Naive thymus-derived CD4-positive, alpha-beta T cell (primary cell): ENCODE results near the gene RAMP3. TPM values are rescaled to one million over a fixed set of nuclear protein-coding genes. Genes with fewer than 3 reads are reported as not detected.
A peak's percentile ranks its signal among the peaks of the same experiment; 100 is the strongest.

ENCODE experiments used
- ATAC-seq: fragments of 150-1000 bp; cut with Tn5 transposase; 2 replicates; pipeline ENCODE4 v1.10.0; 2021; ENCODE audit warnings: mild to moderate bottlenecking, moderate library complexity
- CTCF ChIA-PET: fragments of 350-600 bp; sonication (Branson Sonifier 250); formaldehyde crosslinking; loops from one replicate; lab custom pipeline; 2021; ENCODE audit warnings: antibody characterized with exemption; lab: Charles Lee
- POLR2A ChIA-PET: fragments of 350-600 bp; sonication (Branson Sonifier 250); formaldehyde crosslinking; loops from one replicate; lab custom pipeline; 2021; ENCODE audit warnings: antibody characterized with exemption, inconsistent platforms; lab: Charles Lee
- DNase-seq, 9 donors: peaks; one replicate each; pipeline versions ENCODE4 v3.0.0 to v3.0.0-alpha.2; 2020 to 2022; ENCODE audit warnings: mixed read lengths in 1 of 9
- H3K27ac ChIP-seq: one replicate; pipeline ENCODE4 v1.7.0; 2013; ENCODE audit warnings: mild to moderate bottlenecking, low read depth, low read length, moderate library complexity
- H3K27me3 ChIP-seq, 2 donors: one replicate each; pipeline ENCODE4 v1.7.0; 2013; ENCODE audit warnings: low read length in 2 of 2, mild to moderate bottlenecking in 2 of 2, moderate library complexity in 2 of 2; ENCODE audit not compliant: control insufficient read depth in 2 of 2, insufficient read depth in 2 of 2
- H3K36me3 ChIP-seq, 3 experiments: 1 replicate in 2 of 3; 2 replicates in 1 of 3; pipeline ENCODE4 v1.7.0; 2013; ENCODE audit warnings: low read length in 3 of 3, mild to moderate bottlenecking in 3 of 3, moderate library complexity in 1 of 3; ENCODE audit not compliant: insufficient read depth in 3 of 3, control insufficient read depth in 2 of 3
- H3K4me1 ChIP-seq, 2 donors: one replicate each; pipeline ENCODE4 v1.7.0; 2013; ENCODE audit warnings: low read length in 2 of 2, mild to moderate bottlenecking in 2 of 2, moderate library complexity in 1 of 2; ENCODE audit not compliant: control insufficient read depth in 2 of 2, insufficient read depth in 2 of 2
- H3K4me3 ChIP-seq: 2 replicates; pipeline ENCODE4 v1.7.0; 2013; ENCODE audit warnings: mild to moderate bottlenecking, low read length
- H3K9me3 ChIP-seq, 3 experiments: 1 replicate in 2 of 3; 2 replicates in 1 of 3; pipeline ENCODE4 v1.7.0; 2013; ENCODE audit warnings: low read length in 3 of 3; ENCODE audit not compliant: control insufficient read depth in 2 of 3
- H3K27ac Mint-ChIP-seq, 9 donors: one replicate each; pipeline ENCODE4 v1.8.0; 2020 to 2022; ENCODE audit warnings: mixed read lengths in 9 of 9, mild to moderate bottlenecking in 8 of 9, moderate library complexity in 5 of 9, inconsistent platforms in 2 of 9
- H3K27me3 Mint-ChIP-seq, 5 donors: one replicate each; pipeline ENCODE4 v1.8.0; 2021 to 2022; ENCODE audit warnings: mixed read lengths in 5 of 5, mild to moderate bottlenecking in 1 of 5
- H3K36me3 Mint-ChIP-seq, 5 donors: one replicate each; pipeline ENCODE4 v1.8.0; 2020 to 2022; ENCODE audit warnings: mixed read lengths in 5 of 5, mild to moderate bottlenecking in 3 of 5, inconsistent platforms in 1 of 5
- H3K4me1 Mint-ChIP-seq, 7 donors: one replicate each; pipeline ENCODE4 v1.8.0; 2020 to 2022; ENCODE audit warnings: mixed read lengths in 7 of 7, mild to moderate bottlenecking in 3 of 7, inconsistent platforms in 1 of 7
- H3K4me3 Mint-ChIP-seq, 10 donors: one replicate each; pipeline ENCODE4 v1.8.0; 2020 to 2022; ENCODE audit warnings: mild to moderate bottlenecking in 10 of 10, mixed read lengths in 10 of 10, moderate library complexity in 6 of 10, inconsistent platforms in 2 of 10
- H3K9me3 Mint-ChIP-seq, 11 donors: one replicate each; pipeline ENCODE4 v1.8.0; 2020 to 2022; ENCODE audit warnings: mixed read lengths in 11 of 11, mild to moderate bottlenecking in 4 of 11, inconsistent platforms in 1 of 11, moderate library complexity in 1 of 11
- intact Hi-C, 2 donors: fragments of 100-400 bp; cut with micrococcal nuclease; formaldehyde crosslinking; loops; one replicate each; pipeline ENCODE4 v1.15.1; 2023
- polyA plus RNA-seq, 2 donors: library from polyadenylated mRNA; unstranded; fragments of 300-500 nt; fragmentation: Illumina TruSeq; gene quantifications; one replicate each; pipeline ENCODE4 v1.2.3, GENCODE V29; 2021
- total RNA-seq, 6 experiments: library from RNA in 5 of 6; stranded (reverse) in 5 of 6; gene quantifications; 1 replicate in 5 of 6; 2 replicates in 1 of 6; pipeline ENCODE4 v1.2.3 and lab custom pipeline; 2021 to 2026

RAMP3 gene
- total and polyA plus RNA-seq, 7 experiments from 2014 or later: 0.39 TPM; not detected in 6

- ATAC-seq: peak; percentile 69
- Histone ChIP-seq H3K4me3 (no peak overlapping the region), H3K9me3 (no peaks in the 10 kb centered on the region), H3K36me3 (no peaks in the 10 kb centered on the region), H3K27ac (no peak overlapping the region), H3K4me1 (no peaks in the 10 kb centered on the region), H3K27me3 (no peaks in the 10 kb centered on the region)
- DNase-seq: no peak
- peaks cover 0 to 28% (median 0%) of the 10 kb centered on the region in 7 donors for H3K4me1 Mint-ChIP-seq
- peaks cover 0 to 27% (median 14%) of the 10 kb centered on the region in 5 donors for H3K27me3 Mint-ChIP-seq
- POLR2A ChIA-PET: no interaction called here
- CTCF ChIA-PET: no interaction called here
- no peaks in the 10 kb centered on the region for H3K36me3 Mint-ChIP-seq
- no peak overlapping the region for H3K4me3 Mint-ChIP-seq
- intact Hi-C loops: no loop called here
- H3K27ac Mint-ChIP-seq: no peak overlapping the region
- peaks cover 0 to 7% (median 0%) of the 10 kb centered on the region in 11 donors for H3K9me3 Mint-ChIP-seq
Observed at GRCh38 chr7:45192621-45193041, 35.0 kb downstream of the RAMP3 start.

- ChIA-PET CTCF (interaction anchor here (1.7 kb wide), 1 partner anchor 17 kb away, joined by 3 read pairs; no protein-coding TSS in a partner anchor), POLR2A (no interaction called here)
- H3K4me3 Mint-ChIP-seq: no peak overlapping the region
- H3K27ac Mint-ChIP-seq: no peak overlapping the region
- ATAC-seq (no peak), DNase-seq (no peak)
- H3K9me3 ChIP-seq: no peaks in the 10 kb centered on the region
- no peak overlapping the region for H3K4me3 ChIP-seq
- H3K27me3 Mint-ChIP-seq: peaks cover 0 to 27% (median 14%) of the 10 kb centered on the region in 5 donors
- no peaks in the 10 kb centered on the region for H3K36me3 Mint-ChIP-seq
- peaks cover 0 to 7% (median 0%) of the 10 kb centered on the region in 11 donors for H3K9me3 Mint-ChIP-seq
- H3K27ac ChIP-seq: no peak overlapping the region
- H3K36me3 ChIP-seq: no peaks in the 10 kb centered on the region
- intact Hi-C loops: no loop called here
- H3K4me1 Mint-ChIP-seq: peaks cover 0 to 31% (median 0%) of the 10 kb centered on the region in 7 donors
- no peaks in the 10 kb centered on the region for H3K4me1 ChIP-seq
- no peaks in the 10 kb centered on the region for H3K27me3 ChIP-seq
Observed at GRCh38 chr7:45193828-45194227, 36.2 kb downstream of the RAMP3 start.

GRCh38 chr7:45196374-45196773 is 38.8 kb downstream of the RAMP3 start:
- no peaks in the 10 kb centered on the region for H3K9me3 ChIP-seq
- Mint-ChIP-seq H3K9me3 (peaks cover 0 to 15% (median 0%) of the 10 kb centered on the region in 11 donors), H3K27ac (no peak overlapping the region), H3K36me3 (no peaks in the 10 kb centered on the region), H3K4me3 (no peak overlapping the region), H3K4me1 (peaks cover 0 to 43% (median 0%) of the 10 kb centered on the region in 7 donors), H3K27me3 (peaks cover 0 to 23% (median 14%) of the 10 kb centered on the region in 5 donors)
- POLR2A ChIA-PET: no interaction called here
- H3K4me1 ChIP-seq: no peaks in the 10 kb centered on the region
- no peak overlapping the region for H3K4me3 ChIP-seq
- ATAC-seq: no peak
- intact Hi-C loops: no loop called here
- CTCF ChIA-PET: no interaction called here
- H3K36me3 ChIP-seq: no peaks in the 10 kb centered on the region
- no peaks in the 10 kb centered on the region for H3K27me3 ChIP-seq
- DNase-seq: peak in 1 of 9 donors; percentile 62
- H3K27ac ChIP-seq: no peak overlapping the region

GRCh38 chr7:45197461-45197860 is 39.9 kb downstream of the RAMP3 start:
- intact Hi-C loops: no loop called here
- Histone ChIP-seq H3K4me1 (no peaks in the 10 kb centered on the region), H3K9me3 (no peaks in the 10 kb centered on the region), H3K36me3 (no peaks in the 10 kb centered on the region), H3K27me3 (no peaks in the 10 kb centered on the region), H3K27ac (no peak overlapping the region), H3K4me3 (no peak overlapping the region)
- H3K27me3 Mint-ChIP-seq: peaks cover 0 to 15% (median 14%) of the 10 kb centered on the region in 5 donors
- H3K9me3 Mint-ChIP-seq: peaks cover 0 to 13% (median 0%) of the 10 kb centered on the region in 11 donors
- ChIA-PET CTCF (no interaction called here), POLR2A (no interaction called here)
- no peaks in the 10 kb centered on the region for H3K36me3 Mint-ChIP-seq
- no peak overlapping the region for H3K4me3 Mint-ChIP-seq
- ATAC-seq (no peak), DNase-seq (no peak)
- H3K27ac Mint-ChIP-seq: no peak overlapping the region
- H3K4me1 Mint-ChIP-seq: peaks cover 0 to 38% (median 0%) of the 10 kb centered on the region in 7 donors

- ChIA-PET CTCF (no interaction called here), POLR2A (no interaction called here)
- H3K27ac ChIP-seq: no peak overlapping the region
- H3K4me3 ChIP-seq: no peak overlapping the region
- DNase-seq (no peak), ATAC-seq (no peak)
- Mint-ChIP-seq H3K4me3 (no peak overlapping the region), H3K36me3 (no peaks in the 10 kb centered on the region), H3K27me3 (peaks cover 0 to 14% (median 6%) of the 10 kb centered on the region in 5 donors), H3K27ac (no peak overlapping the region), H3K9me3 (peaks cover 0 to 8% (median 0%) of the 10 kb centered on the region in 11 donors), H3K4me1 (peaks cover 0 to 45% (median under 1%) of the 10 kb centered on the region in 7 donors)
- intact Hi-C loops: no loop called here
- H3K27me3 ChIP-seq: no peaks in the 10 kb centered on the region
- no peaks in the 10 kb centered on the region for H3K9me3 ChIP-seq
- no peaks in the 10 kb centered on the region for H3K36me3 ChIP-seq
- H3K4me1 ChIP-seq: no peaks in the 10 kb centered on the region
Observed at GRCh38 chr7:45198986-45199385, 41.4 kb downstream of the RAMP3 start.

- no peak overlapping the region for H3K4me3 Mint-ChIP-seq
- ChIA-PET CTCF (no interaction called here), POLR2A (no interaction called here)
- H3K36me3 Mint-ChIP-seq: no peaks in the 10 kb centered on the region
- intact Hi-C loops: no loop called here
- Histone ChIP-seq H3K4me3 (no peak overlapping the region), H3K36me3 (no peaks in the 10 kb centered on the region), H3K27me3 (no peaks in the 10 kb centered on the region), H3K27ac (no peak overlapping the region), H3K9me3 (no peaks in the 10 kb centered on the region), H3K4me1 (no peaks in the 10 kb centered on the region)
- ATAC-seq: no peak
- peaks cover 0 to 8% (median 0%) of the 10 kb centered on the region in 11 donors for H3K9me3 Mint-ChIP-seq
- no peak for DNase-seq
- no peak overlapping the region for H3K27ac Mint-ChIP-seq
- peaks cover 0 to 49% (median 5%) of the 10 kb centered on the region in 7 donors for H3K4me1 Mint-ChIP-seq
- H3K27me3 Mint-ChIP-seq: peaks cover 0 to 14% (median 4%) of the 10 kb centered on the region in 5 donors
Observed at GRCh38 chr7:45199506-45199905, 41.9 kb downstream of the RAMP3 start.

GRCh38 chr7:45202625-45203024 is 45.0 kb downstream of the RAMP3 start:
- intact Hi-C loops: no loop called here
- Histone ChIP-seq H3K27ac (no peak overlapping the region), H3K9me3 (no peaks in the 10 kb centered on the region), H3K27me3 (no peaks in the 10 kb centered on the region), H3K4me1 (peaks cover 0 to 7% of the 10 kb centered on the region in 2 donors), H3K36me3 (no peaks in the 10 kb centered on the region), H3K4me3 (no peak overlapping the region)
- peaks cover 0 to 13% (median 0%) of the 10 kb centered on the region in 5 donors for H3K36me3 Mint-ChIP-seq
- peaks cover 0 to 5% (median 0%) of the 10 kb centered on the region in 5 donors for H3K27me3 Mint-ChIP-seq
- DNase-seq: no peak
- no peak for ATAC-seq
- peaks cover 0 to 10% (median 0%) of the 10 kb centered on the region in 11 donors for H3K9me3 Mint-ChIP-seq
- H3K4me3 Mint-ChIP-seq: no peak overlapping the region
- ChIA-PET CTCF (no interaction called here), POLR2A (no interaction called here)
- H3K4me1 Mint-ChIP-seq: peaks cover 5 to 45% (median 18%) of the 10 kb centered on the region in 7 donors
- peak overlapping the region in 1 of 9 donors; percentile 86 for H3K27ac Mint-ChIP-seq
